HT1080 (cell line): ENCODE data around the gene SCN2B. TPM values are rescaled to one million over a fixed set of nuclear protein-coding genes. Genes with fewer than 3 reads are reported as not detected.

Experiments used
- DNase-seq: peaks from one replicate; pipeline ENCODE4 v3.0.0-alpha.2; 2015; ENCODE audit warnings: low read depth
- total RNA-seq: library from RNA; depleted of rRNA; stranded (reverse); fragments of >200 nt; shearing (Covaris generic); gene quantifications from 2 replicates; pipeline ENCODE4 v1.2.3, GENCODE V29; 2014

The SCN2B gene
- total RNA-seq, 1 experiment from 2014 or later, result not detected

DNA sequence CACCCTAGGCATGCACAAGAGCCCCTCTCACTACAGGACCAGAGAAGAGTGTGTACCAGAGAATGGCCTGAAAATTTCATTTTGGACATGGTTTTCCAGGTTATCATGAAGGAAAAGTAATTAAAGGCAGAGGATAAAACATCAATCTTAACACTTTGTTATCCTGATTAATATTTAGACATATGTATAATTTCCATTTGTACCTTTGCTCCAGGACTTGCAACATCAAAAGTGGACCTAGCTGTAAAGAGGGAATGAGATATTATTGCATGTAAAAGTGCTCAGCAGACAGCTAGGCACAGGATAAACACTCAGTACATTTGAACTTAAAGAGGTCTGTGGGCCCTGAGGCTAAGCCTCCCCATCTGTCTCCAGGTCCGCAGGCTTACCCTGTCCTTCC lies 21.8 kb downstream of the SCN2B start:
- DNase-seq, result no peak

DNA sequence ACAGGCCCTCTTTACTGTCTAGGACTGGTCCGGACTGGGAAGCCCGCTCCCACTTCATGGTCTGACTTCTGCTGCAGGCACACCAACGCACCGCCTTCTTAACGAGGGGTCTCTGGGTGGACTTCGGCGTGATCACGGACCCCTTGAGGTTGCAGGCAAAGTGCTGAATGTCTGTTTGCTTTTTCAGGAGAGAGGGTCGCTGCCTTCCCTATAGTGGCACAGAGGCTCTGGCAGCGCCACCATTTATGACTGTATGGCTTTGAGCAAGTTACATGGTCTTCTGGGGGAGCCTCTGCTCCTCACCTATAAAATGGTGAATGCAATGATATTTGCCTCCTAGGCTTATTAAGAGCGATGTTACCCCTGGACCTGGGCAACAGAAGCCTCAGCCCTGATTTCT lies 22.5 kb downstream of the SCN2B start:
- DNase-seq, result no peak

DNA sequence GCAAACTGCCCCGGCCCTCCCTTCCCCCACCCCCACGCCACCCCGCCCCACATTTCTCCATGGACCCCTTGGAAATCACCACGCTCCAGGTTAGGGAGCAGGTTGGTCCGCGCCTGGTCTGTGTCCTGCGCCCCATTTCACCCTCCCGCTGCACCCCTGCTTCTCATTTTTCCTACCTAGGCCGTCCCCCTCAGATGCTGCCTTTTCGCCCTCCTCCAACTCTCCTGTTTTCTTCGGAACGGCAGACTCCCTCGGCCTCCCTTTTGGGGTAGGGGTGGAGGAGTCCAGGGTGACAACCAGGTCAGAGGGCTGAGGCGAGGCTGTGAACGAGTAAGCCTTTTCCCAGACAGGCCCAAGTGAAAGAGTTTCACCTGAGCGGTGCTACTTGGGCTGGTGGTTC lies 22.9 kb downstream of the SCN2B start:
- DNase-seq, result no peak

DNA sequence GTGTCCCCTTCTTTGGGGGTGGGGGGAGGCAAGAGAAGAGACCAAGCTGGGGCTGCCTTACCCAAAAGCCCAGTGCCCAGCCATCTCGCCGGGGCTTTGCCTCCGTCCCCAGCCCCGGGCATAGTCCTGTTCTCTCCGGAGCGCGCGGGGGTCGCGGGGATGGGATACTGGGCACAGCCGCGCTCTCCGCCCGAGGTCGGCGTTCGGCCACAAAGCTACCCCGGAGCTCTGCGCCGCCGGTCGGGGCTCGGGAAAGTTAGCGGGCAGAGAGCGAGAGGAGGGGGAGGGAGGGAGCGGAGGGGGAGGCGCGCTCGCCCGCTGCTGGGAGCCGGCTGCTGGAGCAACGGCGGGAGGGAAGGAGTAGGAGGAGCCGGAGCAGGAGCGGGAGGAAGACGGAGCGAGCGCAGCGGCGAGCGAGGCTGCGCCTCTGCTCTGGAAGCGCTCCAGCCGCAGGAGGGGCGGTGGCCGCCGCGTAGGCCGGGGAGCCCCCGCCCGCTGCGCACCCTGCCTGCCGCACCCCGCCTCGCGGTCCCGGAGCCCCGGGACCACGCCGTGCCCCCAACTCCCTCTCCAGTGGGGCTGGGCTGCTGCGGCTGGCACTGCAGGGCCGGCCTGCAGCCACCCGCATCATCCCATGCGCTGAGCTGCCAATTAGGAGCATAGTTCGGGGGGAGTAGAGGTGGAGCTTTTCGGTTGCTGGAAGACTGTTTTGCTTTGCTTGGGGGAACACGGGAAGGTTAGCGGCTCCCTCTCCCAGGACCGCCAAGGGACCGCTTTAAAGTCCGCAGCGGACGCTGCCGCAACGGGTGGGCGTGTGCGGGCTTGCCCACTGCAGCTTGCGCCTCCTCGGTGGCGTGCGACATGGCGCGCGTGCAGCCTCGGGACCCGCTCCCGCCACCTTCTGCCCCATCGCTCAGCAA lies 23.6 kb downstream of the SCN2B start, which contains the start of gene SCN4B:
Gene SCN4B (minus strand): TSS at position 272 of the 920 bp plus-strand sequence. CDS start 150 bp downstream, at position 122.
- no peak for DNase-seq

DNA sequence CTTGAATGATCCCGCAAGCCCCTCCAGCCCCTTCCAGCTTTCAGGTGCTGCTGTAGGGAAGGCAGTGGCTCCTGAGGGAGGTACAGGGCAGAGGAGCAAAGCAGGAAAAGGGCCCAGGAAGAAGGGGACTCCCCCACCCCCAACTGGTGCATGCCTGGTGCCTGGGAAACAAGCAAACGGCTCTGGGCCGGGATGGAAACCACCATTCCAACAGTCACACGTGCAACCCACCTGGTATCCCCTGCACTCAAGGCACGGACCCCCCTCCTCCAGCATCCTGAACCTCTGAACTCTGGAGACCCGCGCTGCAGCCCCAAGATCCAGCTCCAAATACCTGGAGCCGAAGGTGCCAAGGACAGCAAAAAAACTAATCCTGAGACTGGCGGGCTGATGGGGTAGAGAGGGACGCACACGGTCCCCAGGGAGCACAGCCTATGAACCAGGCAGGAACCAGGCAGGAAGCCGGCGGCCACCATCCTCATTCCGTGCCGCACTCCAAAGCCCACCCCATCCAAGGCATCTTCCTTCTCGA lies 24.4 kb downstream of the SCN2B start:
- DNase-seq, result no peak

DNA sequence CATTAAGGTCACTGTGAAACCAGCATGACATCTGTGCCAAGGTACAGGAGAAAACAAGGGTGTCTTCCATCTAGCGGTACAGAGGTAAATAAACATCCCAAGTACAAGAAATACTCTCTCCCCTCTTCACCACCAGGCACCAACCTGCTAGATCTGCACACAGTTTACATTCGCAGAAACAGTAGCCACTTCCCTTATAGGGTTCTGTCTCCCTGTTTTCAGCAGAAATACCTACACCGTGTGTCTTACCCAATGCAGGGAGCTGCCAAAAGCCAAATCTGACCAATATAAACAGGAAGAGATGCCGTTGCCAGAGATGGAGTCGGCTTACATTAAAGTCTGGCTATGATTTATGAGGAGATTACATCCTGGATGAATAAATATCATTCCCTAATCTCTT lies 25.0 kb downstream of the SCN2B start:
- no peak for DNase-seq

DNA sequence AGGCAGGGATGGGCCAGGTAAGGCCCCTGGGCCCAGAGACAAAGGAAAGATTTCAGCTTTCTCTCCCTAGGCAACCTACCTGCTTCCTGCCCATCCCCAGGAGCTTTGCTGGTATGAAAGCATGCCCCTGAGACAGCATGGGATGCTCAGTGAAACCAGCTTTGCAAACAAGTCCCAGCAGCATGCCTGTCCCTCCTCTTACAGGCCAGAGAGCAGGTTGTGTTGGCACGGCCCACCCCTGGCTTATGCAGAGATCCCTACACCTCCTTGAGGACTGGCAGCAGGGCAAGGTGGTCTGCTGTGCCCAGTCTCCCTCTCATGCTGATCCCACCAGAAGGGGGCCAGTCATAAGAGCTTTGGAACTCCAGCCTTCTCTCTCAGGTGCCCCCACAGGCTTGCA lies 26.9 kb downstream of the SCN2B start:
- no peak for DNase-seq

DNA sequence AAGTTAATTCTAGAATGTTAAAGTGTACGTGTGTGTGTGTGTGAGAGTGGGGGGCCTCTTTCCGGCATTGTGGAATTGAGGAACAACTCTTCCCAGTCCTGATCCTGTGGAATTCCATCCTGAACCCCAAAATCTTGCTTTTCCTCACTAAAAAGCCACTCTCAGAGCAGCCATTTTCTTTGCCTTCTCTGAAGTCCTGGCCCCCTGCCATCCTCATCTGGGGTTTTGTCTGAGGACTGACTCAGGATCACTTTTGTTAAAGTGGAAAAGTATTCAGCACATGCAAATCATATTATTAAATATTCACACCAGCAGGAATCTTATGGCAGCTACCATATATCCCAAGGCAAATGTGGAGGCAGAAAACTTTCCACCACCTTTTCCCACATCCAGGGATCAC lies 27.6 kb downstream of the SCN2B start:
- DNase-seq, result no peak

DNA sequence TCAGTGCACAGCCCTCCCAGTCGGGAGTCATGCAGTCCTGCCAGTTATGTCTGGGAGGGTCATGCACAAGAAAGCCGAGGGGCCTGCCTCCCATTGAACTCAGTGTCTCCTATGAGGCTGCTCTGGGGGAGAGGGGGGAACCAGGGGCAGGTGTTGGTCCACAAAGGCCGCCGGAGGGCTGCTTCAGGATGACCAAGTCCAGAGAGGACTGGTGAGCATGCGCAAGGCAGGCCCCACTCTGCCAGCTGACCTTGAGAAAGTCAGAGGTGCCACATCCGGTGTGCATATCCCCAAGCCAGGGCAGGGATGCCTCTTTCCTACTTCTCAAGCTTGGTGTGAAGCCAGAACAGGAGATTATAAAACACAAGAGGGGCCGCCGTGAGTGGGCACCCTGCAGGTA lies 28.2 kb downstream of the SCN2B start:
- DNase-seq, result peak; percentile 14

DNA sequence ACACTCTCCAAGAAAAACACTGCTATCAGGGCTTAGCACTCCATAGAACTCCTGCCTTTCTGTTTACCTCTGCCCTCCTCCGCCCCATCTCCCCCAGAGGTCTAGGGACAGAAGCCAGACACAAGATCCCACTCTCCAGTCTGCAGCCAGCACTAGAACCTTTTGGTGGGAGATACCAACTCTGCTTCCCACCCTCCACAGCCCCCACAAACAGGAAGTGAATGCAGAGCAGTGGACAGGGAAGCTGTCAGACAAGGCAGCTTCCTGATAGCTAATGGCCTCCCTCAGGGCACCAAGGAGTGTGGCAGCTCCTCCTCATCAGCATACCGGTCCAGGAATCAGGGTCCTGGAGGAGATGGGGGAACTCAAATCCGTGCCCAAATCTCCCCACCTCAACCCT lies 28.9 kb downstream of the SCN2B start:
- DNase-seq, result no peak

DNA sequence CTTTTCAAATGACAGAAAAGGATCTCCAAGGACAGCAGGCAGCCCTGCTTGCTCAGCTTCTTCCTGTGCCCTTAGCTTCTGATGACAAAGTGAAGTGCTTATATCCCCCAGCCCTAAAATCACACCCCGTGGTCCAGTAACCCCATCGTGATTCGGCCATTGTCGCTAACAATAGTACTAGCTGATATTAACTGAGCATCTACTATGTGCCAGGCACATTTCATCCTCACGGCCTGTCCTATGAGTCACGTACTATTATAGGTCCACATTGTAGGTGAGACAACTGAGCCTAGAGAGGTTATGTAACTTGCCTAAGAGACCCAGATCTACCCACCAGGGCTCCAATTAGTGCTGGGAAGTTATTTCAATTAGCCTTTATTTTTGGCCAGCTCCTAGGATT lies 29.9 kb downstream of the SCN2B start:
- no peak for DNase-seq

DNA sequence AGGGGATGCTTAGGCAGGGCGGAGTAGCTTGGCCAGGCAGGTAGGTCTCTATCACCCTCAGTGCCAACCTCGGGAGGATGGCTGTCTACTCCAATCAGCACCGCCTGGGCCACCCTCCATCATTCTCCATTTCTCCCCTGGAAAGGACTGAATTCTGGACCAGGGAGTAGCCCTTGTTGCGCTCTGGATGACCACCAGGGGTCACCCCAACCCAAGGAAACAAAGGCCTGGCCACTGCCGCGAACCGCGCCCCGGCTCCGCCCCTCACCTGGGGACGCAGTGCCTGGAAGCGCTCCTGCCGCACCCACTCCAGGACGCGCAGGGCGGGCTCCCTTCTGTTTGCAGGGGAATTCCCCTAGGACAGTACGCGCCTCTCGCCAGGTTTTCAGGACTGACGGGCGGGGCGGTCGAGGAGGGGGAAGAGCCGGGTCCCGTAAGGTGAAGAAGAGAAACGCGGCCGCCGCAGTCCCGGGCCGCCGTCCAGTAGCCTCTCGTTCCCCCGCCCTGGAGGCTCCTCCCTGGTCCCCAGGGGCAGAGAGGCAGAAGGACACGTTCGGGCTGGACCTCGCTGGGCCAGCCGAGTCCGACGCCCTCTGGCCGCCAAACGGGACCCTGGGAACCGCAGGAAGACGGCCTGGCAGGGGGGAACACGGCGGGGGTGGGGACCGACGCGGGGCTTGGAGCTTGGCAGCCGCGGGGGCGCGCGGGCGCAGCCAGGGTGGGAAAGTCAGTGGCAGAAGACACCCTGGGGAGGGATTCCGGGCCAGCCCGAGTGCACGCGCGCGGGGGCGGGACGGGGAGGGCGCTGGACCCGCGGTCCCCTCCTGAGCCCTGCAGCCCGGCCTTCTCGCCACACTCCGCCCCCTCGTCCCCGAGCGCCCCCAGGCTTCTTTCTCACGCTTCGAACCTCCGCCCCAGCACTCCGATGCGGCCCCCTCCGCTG lies 30.9 kb downstream of the SCN2B start:
- DNase-seq, result peak; percentile 68

DNA sequence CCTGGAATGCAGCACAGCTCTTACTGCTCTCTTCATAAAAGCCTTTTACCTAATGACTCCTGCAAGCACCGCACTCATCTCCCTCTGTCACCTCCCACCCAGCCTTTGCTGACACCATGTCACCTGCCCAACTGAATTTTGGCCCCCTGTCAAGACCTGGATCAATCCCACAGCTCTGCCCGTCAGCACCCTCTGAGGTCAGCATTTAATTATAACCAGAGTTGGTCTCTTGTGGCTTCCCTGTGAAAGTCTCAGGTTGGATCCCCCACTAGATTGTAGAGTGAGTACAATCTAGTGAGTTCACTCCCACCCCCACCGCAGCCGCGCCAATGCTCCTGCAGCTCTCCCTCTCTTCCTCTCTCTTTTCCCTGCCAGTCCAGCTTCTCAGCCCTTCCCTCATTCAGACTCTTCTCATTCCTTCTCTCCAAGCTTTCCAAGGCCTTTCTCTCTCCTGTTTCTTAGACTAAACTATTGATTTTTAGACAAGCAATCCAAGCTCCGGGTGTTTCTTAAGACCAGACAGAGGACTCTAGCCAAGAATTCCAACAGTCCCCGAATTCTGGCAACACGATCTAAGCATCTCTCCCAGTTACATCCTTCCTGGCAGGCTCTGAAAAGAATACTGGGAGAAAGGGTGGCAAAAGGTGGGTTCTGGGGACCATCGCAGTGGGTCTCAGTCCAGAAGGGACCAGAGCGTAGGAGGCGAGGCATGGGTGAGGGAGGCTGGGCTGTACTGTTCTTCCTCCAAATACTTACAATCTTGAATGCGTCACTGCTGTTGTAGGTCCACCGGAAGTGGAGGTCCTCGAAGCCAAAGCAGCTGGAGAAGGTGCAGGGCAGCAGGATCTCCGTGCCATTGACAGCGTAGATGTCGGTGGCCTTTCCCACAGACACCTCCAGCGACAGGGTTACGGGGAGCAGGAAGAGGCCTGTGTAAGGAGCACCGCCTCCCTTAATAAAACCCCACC lies 31.9 kb downstream of the SCN2B start:
- DNase-seq, result no peak

DNA sequence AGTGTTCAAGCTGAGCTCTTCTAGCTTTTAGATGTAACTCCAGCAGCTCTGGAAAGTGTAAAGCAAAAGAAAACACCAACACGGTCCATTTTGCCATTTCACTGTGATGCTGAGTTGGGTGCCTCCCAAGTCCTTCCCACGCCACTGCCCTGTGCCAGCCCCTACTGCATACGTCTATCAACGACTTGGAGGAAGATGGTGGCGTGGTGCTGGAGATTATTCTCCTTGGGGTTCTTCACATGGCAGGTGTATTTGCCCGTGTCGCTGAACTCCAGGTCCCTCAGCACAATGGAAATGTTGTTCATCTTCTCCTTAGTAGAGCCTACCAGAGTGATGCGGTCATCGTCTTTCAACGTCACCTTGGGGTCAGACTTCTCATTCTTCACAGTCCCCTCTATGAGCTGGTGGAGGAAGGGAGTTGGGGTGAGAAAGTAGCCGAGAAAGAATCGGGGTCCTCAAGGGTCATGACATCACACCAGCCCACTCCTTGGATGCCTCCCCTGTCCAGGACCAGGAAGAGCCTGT lies 32.7 kb downstream of the SCN2B start:
- no peak for DNase-seq

DNA sequence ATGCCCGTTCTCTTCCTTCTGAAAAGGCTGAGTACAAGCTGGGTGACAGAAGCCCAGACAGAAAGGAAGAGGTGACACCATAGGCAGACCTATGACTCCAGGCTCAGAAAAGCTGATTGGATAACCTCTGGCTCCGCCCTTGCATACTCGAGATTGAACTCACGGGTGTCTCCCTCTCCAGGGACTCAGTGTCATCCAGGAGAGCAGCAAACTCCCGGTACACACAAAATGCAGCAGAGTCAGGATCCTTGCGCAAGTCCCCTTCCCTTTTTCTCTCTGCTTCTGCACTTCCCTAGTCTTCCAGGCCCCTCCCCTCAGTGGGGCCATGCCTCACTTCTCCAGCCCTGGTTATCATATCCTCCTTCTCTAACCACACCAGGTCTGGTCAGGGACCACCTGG lies 33.6 kb downstream of the SCN2B start:
- DNase-seq, result no peak

DNA sequence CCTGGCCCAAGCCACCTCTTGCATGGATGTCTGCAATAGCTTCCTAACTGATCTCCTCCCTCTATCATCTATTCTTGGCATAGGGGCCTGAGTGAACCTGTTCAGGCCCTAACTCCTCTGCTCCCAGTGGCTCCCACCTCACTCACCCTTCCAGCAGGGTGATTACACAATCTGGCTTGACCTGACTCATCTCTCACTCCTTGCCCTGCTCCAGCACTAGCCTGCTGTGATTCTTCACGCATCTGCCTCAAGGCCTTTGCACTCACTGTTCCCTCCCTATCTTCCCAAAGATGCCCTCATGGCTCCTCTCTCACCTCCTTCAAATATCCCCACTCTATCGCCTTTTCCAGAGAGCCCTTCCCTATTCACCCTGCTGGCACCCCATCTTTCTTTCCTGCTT lies 34.4 kb downstream of the SCN2B start:
- DNase-seq, result peak; percentile 37

DNA sequence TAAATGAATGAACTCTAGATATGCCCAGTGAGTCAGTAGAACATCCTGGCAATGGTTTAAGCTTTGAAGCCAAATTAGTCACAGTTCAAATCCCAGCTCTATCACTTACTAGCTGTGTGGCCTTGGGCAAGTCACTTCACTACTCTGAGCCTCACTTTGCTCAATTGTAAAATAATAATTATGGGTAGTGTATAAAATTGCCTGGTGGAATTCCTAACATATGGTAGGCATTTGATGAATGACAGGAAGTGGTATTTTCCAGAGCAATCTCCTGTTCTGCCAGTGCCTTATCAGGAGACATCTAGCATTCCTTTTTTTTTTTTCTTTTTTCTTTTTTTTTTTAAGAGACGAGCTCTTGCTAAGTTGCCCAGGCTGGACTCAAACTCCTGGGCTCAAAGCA lies 36.9 kb downstream of the SCN2B start:
- DNase-seq, result no peak

DNA sequence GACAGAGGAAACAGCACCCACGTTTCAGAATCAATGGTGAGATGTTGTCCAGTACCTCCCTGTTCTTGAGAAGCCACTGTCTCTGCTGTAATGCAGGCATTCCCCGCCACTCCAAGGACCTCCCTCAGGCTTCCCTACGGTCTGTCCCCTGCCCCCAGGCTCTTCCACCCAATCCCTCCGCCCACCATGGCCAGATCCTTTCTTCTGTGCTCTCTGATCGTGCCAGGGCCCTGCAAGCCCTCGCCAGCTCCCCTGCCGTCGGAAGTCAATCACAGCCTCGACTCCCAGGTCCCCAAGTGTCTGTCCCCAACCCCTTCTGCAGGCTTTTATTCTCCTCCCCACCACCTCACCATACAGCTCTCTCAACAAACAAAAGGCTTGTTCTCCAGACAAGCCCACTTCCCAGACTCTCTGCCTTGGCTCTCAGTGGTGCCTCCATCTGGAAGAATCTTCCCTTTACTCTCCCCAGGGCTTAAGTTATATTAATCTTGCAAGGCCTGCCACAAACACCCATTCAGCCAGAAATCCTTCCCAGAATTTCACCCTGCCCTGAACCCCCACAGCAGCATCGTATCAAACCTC lies 37.5 kb downstream of the SCN2B start:
- no peak for DNase-seq

DNA sequence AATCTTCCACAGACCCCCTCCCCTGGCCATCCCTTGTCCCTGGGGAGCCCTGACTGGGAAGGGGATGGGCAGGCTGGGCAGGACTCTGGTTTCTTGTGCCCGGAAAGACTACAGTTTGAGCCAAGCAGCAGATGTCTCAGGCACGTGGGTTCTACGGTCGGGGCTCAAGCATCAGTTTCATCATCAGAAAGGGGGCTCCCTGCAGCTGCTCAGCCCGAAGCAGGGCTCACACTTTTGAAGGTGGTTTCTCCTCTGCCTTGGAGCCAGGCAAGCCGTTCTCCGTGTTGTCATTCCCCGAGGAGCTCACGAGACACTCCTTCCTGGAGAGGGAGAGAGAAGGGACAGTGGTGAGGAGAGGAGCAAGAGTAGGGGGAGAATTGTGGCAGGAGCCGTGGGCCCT lies 39.6 kb downstream of the SCN2B start:
- DNase-seq, result no peak

DNA sequence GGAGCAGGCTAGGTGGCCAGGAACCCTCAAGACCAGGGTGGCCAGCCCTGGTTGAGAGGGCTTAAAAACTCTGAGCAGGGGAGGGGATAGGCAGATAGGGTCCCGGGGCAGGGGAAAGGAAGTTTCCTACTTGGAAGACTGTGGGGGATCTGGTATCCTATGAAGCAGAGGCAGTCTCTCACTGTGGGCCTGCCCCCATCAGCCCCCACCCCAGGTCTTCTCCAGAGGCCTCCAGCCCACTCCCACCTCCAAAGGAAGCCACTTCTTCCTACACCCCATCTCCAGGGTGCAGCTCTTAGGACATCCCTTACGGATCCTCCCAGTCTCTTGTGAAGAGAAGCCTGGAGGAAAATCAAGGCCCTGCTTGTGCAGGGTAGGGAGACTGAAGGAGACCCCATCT lies 40.1 kb downstream of the SCN2B start:
- DNase-seq, result no peak
